Activated CD8-positive, alpha-beta memory T cell treated with anti-CD3 and anti-CD28 coated beads, Interleukin-2, amount 50 U/mL, for 4 hours (primary cell): ENCODE measurements around the gene MORN4.
"Not testable (repeated sequence)": the region's sequence is repeated elsewhere in the genome, so short reads cannot be mapped to it uniquely, and the experiment has no call there.

Source experiments
- DNase-seq: peaks from one replicate; pipeline ENCODE4 v3.0.0-alpha.2; 2020

MORN4 gene

DNA sequence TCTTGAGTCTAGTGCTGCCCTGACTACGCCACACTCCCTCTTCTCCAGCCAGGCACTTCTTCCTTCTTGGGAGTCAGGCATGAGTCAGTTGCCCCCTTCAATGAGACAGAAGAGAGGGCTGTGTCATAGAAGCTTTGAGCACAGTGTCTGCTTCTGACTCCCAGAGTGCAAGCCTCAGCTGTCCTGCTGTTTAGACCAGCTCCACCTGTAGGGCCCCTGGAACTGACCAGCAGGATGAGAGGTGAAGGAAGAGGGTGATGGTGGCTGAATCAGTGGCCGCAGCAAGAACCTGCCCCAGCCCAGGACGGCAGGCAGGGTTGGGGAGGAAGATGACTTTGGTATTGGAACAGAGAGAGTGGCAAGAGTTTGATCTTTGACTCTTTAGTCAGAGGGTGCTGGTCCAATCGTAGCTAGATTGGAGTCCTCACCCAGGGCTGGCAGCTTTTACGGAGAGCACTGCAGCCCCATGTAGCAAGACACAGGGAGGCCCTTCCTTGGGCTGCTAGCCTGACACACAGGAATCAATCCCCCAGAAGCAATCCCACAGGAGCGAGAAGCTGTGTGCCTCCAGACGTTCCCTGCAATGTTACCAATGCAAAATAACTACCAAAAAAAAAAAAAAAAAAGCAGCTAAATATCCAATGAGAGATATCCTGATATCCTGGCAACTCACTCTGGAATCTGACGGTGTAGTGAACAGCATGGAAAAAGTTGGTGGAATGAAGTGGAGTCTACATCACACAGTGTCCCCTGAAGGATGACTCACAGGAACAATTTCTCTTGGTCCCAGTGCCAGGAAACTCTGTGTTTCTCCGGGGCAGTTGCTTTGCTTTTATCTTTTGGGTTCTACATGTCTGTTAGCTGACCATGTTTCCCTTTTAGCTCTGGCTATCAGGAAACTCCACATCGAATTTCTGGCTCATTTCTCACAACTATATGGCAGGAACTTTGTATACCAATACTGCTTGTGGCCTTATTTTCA is 36.9 kb downstream of the MORN4 start:
- no peak for DNase-seq

DNA sequence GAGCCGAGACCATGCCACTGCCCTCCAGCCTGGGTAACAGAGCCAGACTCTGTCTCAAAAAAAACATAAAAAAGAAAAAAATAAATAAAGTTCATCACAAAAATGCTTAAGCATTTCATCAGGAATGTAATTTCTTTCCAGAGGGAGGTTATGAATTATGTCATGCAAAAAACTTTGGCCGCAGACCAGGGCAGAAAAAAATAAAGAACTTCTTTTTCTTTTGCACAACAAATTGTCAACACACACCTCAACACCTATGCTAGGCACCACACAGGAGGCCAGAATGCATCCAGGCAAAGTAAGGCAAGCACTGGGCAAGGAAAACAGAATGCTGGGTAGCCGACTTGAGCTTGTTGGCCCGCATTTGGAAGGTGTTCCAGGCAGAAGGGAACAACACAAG is 39.9 kb downstream of the MORN4 start:
- DNase-seq: no peak

DNA sequence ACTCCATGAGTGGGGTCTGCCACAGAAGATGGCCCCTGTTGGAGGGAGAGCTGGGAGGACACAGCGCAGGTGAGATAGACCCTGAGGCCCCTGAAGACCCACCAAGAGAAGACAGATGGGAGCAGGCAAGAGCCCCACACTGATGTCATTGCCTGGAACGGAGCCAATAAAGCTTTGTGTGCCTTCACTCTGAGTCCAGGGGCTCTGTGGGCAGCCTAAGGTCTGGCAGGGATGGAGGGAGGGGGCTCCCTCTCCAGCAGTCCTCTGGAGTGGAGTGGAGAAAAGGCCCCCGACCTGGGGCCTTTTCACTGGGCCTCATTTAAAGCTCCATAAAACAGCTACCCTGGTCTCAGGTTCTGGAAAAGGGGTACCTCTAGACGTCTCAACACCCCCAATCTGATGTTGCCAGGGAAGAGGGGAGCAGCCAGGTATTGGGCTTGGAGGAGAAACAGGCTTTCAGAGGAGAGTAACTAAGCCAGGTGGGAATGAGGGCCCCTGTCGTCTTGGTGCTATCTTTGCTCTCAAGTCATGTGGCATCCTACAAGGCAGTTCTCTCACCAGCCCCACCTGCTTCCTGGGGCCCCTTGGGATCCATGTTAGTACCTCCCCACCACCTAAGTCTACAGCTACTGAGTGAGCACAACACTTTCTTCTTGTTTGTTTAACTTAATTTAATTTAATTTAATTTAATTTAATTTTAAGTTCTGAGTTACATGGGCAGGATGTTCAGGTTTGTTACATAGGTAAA is 42.4 kb downstream of the MORN4 start:
- DNase-seq: no peak

DNA sequence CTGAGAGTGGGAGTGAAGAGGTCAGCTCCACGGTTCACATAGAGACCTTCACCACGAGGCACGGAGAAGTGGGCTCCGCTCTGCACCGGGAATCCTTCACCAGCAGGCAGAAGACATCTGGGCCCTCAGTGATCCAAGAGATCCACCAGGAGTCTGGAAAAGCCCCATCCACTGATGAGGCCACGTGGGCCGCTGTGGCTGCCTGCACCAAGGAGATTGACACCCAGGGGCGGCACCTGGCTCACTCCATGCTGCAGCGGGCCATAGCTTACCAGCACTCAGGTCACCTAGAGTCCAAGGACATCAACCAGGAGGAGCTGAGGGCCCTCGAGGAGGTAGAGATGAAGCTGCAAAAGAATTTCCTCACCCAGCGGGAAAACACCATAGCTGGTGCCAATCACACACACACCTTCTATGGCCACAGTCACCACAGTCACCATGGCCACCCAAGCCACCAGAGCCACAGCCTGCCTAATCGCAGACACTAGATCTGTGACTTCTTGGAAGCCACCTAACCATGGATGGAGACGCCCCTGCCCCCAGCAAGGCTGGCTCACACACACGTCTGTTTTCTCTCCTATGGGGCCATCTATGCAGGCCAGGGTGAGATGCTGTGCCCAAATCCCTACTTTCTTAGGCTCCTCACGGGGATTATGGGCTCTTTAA is 43.1 kb downstream of the MORN4 start:
- DNase-seq: no peak

DNA sequence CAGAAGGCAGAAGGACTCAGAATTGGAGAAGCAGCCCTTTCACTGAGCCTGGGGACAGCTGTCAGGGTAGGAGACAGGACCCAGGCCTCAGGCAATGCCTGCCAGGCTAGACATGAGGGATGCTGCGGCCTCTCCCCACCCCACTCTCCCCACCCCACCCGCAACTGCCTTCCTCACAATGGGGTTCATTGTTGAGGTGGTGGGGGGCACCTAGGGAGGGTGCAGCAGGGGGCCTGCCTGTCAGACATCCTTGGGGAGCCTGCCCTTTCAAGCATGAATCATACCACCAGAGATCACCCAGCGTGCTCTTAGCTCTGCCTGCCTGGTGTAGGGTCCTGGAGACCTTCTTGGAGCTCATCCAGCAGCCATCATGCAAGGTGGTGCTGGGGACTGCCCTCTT is 43.8 kb downstream of the MORN4 start, which contains the start of gene C10orf62:
TSS of gene C10orf62 (plus strand) at position 243 of the 400 bp plus-strand sequence. CDS start 177 bp downstream, outside the sequence.
- DNase-seq: no peak

DNA sequence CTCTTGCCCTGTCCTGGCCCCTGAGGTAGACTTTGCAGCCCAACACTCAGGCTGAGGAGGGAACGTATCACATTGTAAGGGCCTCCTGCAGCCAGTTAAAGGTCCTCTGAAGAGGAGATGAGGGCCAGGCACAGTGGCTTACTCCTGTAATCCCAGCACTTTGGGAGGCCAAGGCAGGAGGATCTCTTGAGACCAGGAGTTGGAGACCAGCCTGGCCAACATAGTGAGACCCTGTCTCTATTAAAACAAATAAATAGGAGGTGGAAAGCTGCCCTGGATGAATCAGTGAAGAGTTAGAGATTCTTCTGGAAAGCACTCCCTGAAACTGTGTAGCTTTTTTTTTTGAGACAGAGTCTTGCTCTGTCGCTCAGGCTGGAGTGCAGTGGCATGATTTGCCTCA is 46.1 kb downstream of the MORN4 start:
- no peak for DNase-seq

DNA sequence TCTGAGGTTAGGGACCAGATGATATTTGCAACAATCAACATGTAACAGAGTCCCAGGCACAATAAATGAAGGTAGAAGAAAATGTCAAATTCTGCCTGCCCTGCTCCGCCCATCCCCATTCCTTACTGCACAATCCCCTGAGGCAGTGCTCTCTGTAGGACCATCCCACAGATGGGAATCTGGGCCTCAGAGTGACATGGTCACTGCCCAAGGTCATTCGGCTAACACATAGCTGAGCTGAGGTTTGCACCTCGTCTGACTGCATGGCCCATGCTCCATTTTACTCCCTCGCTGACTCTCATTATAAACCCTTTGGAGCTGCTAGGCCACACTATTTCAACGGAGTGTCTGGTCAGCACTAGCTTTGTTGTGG is 47.9 kb downstream of the MORN4 start:
- DNase-seq: no peak

DNA sequence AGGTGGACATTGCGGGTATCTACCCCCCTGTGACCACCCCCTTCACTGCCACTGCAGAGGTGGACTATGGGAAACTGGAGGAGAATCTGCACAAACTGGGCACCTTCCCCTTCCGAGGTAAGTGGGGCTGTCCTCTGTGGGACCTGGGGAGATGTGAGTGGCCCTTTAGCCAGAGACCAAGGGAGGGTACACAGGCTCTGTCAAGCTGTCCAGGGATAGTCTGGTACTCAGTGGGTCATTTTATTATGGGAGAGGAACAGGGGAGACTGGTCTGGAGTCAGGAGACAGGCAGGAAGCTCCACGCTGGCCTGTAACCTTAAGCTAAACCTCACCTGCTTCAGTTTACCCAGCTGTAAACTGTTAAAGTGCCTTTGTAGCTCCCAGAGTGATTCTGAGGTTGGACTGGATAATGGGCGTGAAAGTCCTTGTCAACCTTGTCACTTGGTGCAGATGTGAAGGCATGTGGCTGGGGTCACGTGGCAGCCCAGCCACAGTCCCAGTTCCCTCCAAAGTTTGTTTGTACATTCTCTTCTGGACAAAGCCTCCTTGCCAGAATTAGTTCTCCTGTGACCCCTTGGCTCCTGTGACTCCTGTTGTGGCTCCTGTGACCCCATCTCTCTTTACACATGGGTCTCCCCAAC is 48.4 kb downstream of the MORN4 start:
- no peak for DNase-seq

DNA sequence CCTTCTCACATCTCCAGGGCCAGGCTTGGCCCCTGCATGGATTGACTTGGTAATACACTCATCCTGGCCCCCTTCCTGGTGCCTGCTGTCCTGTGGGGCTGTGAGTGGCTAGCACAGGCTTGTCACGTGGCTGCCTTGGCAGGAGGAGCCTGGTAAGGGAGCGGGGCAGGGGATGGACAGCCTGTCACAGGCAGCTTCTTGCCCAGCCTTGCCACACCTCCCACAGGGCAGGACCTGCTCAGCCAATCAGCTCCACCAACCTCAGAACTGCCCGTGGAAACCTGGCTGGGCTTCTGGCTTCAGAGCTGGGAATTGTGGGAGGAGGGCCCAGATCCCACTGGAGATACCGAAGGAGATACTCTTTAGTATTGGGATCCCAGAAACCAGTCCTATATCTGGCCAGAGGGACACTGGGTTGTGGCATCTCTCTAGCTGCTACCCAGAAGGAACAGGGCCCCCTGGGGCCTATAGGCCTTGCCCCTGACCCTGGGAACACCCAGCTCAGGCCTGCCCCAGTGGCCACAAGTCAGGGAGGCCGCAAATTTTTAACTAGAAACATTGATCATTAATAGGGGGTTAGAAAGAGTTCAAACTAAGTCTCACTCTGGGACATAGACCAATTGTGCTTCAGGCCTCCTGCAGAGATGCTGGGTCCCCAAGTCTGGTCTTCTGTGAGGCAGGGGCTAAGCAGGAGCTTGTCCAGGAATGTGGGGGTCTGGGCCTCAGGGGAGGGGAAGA is 49.1 kb downstream of the MORN4 start, which contains the start of gene HOGA1:
TSS of gene HOGA1 (plus strand) at position 330 of the 738 bp plus-strand sequence. CDS start at position 645, 315 bp downstream.
- no peak for DNase-seq

DNA sequence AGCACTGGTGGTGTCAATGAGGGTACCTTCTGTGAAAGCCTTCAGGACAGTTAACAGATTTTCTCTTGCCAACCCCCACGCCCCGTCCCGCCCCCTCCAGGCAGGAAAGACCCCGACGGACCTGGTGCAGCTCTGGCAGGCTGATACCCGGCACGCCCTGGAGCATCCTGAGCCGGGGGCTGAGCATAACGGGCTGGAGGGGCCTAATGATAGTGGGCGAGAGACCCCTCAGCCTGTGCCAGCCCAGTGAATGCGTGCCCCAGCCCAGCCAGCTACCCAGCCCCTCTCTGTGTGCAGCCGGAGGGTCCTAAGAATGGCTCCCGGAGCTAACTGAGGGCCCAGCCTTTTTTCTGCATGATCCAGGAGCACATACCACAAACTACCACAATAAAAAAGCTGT is 49.8 kb downstream of the MORN4 start:
- DNase-seq: no peak

DNA sequence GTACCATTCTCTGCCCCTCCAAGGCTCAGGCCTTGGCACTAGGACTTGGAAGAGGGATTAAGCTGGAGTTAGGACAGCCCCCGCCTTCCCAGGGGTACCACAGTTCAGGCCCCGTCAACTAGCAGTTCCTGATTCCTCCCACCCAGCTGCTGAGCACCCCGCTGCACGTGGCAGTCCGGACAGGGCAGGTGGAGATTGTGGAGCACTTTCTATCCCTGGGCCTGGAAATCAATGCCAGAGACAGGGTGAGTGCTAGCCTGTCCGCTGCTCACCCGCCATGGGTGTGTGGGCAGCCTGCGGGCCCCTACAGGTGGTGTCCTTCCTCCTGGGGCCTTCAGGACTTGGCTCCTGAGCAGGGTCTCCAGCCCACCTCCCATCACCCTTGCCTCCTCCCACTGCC is 51.1 kb downstream of the MORN4 start:
- no peak for DNase-seq

DNA sequence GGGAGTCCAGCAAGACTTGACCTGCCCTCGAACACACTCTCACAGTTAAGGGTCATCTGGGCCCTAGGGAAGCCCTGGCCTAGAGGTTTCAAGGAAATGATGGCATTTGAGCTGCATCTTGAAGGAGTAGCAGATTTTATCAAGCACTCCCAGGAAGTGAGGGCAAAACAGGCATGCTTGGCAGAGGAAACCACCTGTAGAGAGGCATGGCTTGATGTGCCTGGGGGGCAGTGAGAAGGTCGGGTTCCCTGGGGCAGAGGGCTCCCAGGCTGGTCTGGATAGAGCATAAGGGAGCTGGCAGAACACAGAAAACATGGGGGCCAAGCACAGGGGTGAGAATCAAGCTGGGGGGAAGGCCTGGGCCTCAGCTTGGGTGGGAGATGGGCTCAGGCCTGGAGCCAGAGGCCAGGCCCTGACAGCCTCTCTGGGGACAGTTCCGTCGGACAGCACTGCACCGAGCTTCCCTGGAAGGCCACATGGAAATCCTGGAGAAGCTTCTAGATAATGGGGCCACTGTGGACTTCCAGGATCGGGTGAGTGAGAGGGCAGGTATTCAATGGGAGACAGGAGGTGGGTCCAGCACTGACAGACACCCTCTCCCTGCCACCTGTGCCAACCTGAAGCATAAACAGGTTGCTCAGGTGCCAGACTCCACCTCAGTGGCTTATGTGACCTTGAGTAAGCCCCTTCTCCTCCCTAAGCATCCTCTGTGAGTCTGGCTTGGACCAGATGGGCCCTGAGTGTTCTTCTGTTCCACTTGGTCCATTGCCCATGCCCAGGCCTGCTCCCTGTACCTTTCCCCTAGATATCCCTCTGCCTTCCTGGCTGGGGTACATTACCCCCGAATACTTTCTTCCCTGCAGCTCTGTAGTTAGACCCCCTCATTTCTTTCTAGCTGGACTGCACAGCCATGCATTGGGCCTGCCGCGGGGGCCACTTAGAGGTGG is 52.6 kb downstream of the MORN4 start:
- no peak for DNase-seq

DNA sequence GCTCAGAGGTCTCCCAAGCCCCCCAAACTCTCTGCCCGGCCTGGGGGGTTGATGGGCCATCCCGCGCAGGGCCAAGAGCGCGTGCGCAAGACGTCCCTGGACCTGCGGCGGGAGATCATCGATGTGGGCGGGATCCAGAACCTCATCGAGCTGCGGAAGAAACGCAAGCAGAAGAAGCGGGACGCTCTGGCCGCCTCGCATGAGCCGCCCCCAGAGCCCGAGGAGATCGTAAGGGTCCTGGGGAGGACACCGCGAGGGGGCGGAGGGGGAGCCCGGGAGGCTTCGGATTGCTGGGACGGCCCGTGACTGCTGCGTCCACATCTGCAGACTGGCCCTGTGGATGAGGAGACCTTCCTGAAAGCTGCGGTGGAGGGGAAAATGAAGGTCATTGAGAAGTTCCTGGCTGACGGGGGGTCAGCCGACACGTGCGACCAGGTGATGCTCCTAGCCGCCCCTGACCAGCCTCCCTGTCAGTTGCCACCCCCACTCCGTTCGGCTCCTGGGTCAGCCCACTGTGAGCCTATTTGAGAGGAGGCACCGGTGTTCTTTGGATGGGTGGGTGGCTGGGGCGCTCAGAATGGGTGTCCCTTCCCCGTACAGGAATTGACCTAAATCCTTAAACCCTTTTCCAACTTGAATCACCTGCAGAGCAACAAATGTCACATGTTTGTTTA is 55.0 kb downstream of the MORN4 start:
- no peak for DNase-seq

DNA sequence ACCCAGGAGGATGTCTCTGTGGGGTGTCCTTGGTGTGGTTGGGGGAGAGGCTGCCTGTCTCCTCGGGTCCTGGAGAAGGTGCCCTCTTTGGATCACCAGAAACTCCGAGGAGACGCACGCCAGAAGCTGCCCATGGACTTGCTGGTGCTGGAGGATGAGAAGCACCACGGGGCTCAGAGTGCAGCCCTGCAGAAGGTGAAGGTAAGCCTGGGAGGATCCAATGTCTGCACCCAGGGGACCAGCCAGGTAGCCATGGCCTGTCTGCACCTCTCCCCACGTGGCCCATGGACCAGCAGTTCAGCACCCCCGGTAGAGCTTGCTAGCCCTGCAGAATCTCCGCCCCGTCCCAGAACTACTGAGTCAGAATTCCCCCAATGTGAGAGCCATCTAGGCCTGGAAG is 55.6 kb downstream of the MORN4 start:
- DNase-seq: no peak

DNA sequence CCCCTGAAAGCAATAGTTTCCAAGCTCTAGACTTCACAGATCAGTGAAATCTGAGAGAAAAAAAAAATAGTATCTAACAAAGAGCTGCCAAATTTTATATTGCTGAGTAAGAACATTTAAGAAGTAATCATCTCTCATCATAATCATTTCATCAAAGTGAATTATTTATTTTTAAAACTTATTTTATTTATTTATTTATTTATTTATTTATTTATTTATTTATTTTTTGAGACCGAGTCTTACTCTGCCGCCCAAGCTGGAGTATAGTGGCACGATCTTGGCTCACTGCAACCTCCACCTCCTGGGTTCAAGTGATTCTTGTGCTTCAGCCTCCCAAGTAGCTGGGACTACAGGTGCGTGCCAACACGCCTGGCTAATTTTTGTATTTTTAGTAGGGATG is 56.8 kb downstream of the MORN4 start:
- not testable (repeated sequence) for DNase-seq

DNA sequence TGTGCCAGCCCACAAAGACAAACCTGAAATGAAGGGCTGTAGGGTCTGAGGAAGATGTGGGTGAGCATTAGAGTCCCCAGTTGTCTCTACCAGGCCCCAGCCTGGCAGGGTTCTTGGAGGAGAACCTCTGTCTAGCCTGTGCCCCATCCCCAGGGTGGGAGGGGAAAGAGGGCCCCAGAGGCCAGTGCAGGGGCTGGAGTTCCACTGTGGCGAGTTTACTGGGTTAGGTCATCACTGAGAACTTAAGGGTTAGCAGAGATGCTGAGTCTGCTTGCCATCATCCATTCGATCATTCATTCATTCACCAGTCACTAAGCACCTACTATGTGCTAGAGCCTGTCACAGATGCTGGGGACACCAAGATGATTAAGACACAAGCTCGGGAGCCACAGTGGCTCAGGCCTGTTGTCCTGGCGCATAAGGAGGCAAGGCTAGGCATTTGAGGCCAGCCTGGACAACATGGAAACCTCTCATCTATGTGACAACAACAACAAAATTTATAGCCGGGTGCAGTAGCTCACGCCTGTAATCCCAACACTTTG is 58.1 kb downstream of the MORN4 start:
- no peak for DNase-seq

DNA sequence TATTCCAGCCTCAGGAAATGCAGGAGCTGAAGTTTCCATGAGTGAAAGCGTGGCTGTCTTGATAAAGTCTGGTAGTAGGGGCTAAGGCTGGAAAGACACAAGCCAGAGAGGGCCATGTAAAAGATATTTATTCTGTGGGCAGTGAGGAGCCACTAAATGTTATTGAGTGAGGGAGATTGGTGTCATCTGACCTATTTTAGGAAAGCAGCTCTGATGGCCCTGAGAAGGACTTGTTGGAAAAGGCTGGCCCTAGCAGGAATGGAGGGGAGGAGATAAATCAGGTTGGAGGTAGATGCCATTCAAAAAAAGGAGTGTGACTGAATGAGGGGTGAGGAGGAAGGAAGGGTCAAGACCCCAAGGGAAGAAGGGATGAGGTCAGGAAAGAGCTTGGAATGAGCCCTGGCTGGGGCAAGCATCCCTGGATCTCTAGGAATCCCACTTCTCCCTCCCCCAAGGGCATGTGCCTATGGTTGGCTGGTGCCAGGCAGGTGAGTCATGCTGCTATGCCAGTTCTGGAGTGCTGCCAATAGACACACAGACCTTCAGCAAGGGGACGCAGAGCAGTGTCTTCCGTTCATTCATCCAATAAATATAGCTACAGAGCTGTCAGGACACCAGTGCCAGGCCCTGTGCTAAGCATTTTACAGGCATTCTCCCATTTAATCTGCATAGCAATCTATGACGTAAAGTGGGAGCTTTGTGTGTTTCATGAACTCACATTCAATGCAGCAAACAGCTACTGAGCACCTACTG is 58.8 kb downstream of the MORN4 start:
- no peak for DNase-seq

DNA sequence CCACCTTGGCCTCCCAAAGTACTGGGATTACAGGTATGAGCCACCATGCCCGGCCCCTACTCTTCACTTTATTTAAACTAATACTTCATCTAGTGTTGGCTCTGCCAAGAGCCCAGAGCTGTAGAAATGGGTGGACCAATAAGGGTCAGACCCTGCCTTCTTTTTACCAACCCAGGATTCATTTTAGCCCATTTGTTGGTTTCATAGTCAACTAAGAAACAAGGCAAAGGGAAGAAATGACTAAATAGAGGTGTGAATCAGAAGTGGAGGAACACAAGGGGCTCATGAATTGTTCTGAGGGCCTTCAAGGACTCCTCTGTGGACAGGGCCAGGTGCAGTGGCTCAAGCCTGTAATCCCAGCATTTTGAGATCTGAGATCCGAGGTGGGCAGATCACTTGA is 59.6 kb downstream of the MORN4 start:
- no peak for DNase-seq

DNA sequence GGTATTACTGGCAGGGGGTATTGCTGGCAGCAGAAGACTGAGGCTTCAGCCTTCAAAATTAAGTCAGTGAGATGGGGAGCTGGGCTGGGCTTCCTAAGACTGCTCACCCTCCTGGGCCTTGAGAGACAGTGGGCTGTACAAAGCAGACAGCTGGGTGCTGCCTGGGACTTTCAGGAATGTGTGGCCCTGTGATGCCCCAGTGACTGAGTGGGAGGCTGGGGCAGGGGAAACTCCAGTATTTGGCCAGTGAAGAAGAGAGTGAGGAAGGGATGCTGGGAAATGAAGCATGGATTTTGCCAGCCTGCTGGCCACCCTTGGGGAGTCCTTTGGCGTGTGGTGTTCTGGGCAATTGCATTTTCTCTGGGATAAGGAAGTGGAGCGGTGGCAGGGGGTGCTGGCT is 60.3 kb downstream of the MORN4 start:
- DNase-seq: no peak
